Gastroesophageal sphincter (tissue), 4 donors: ENCODE data around the gene RAPGEF1. TPM values are rescaled to one million over a fixed set of nuclear protein-coding genes. Genes with fewer than 3 reads are reported as not detected.

ENCODE experiments used
- ATAC-seq: fragments of 150-250 bp; one replicate; pipeline ENCODE4 v1.9.1; 2016; ENCODE audit warnings: mild to moderate bottlenecking, moderate library complexity
- H3K27ac ChIP-seq, 4 donors: fragments of 200-600 bp; sonication (generic) in 3 of 4; 1 replicate in 3 of 4; 2 replicates in 1 of 4; pipeline ENCODE4 v1.5.1; 2016 to 2019
- H3K27me3 ChIP-seq: fragments of 200-600 bp; sonication (generic); one replicate; pipeline ENCODE4 v1.5.1; 2019
- H3K36me3 ChIP-seq, 2 donors: fragments of 200-600 bp; sonication (generic); one replicate each; pipeline ENCODE4 v1.5.1; 2019; ENCODE audit warnings: control low read depth in 1 of 2
- H3K4me1 ChIP-seq, 3 donors: fragments of 200-600 bp; sonication (generic); 1 replicate in 2 of 3; 2 replicates in 1 of 3; pipeline ENCODE4 v1.5.1; 2016 to 2019; ENCODE audit warnings: control low read depth in 2 of 3
- H3K4me3 ChIP-seq, 2 donors: fragments of 200-600 bp; sonication (generic); one replicate each; pipeline ENCODE4 v1.5.1; 2019; ENCODE audit warnings: mild to moderate bottlenecking in 1 of 2, moderate library complexity in 1 of 2
- H3K9me3 ChIP-seq, 3 donors: fragments of 200-600 bp; sonication (generic); one replicate each; pipeline ENCODE4 v1.5.1; 2017 to 2019; ENCODE audit warnings: control low read depth in 2 of 3
- EP300 ChIP-seq: sonication (generic); formaldehyde crosslinking; IDR thresholded peaks from one replicate; pipeline ENCODE4 v1.6.1; 2017; ENCODE audit warnings: antibody characterized with exemption, mild to moderate bottlenecking
- POLR2A ChIP-seq, 2 donors: fragments of 450-650 bp; IDR thresholded peaks; one replicate each; pipeline ENCODE4 v1.6.1; 2017; ENCODE audit warnings: antibody characterized with exemption in 2 of 2, mild to moderate bottlenecking in 2 of 2, moderate library complexity in 1 of 2
- POLR2AphosphoS5 ChIP-seq: sonication (generic); formaldehyde crosslinking; IDR thresholded peaks from one replicate; pipeline ENCODE4 v1.6.1; 2017; ENCODE audit warnings: antibody characterized with exemption
- WGBS, 2 donors: methylation state at CpG; one replicate each; pipeline ENCODE4 v1.1.5; 2018; ENCODE audit warnings: low coverage in 1 of 2; 5-methylcytosine and 5-hydroxymethylcytosine counted together
- total RNA-seq, 4 donors: library from RNA; depleted of rRNA; stranded (reverse); fragments of >200 nt; gene quantifications; one replicate each; pipeline ENCODE4 v1.1.0, GENCODE V29; 2016
- TF ChIP-seq, protein P1 (sequence below), 4 experiments: fragments of 200-600 bp in 2 of 4; fragments of 450-650 bp in 2 of 4; sonication (generic) in 1 of 4; IDR thresholded peaks; one replicate each; pipeline ENCODE4 v1.5.1; 2017 to 2019; ENCODE audit warnings: antibody characterized with exemption in 4 of 4, mild to moderate bottlenecking in 2 of 4, moderate library complexity in 2 of 4

Gene RAPGEF1
- total RNA-seq, 4 donors from 2014 or later = 47.5 to 162 (median 77.6) TPM

DNA sequence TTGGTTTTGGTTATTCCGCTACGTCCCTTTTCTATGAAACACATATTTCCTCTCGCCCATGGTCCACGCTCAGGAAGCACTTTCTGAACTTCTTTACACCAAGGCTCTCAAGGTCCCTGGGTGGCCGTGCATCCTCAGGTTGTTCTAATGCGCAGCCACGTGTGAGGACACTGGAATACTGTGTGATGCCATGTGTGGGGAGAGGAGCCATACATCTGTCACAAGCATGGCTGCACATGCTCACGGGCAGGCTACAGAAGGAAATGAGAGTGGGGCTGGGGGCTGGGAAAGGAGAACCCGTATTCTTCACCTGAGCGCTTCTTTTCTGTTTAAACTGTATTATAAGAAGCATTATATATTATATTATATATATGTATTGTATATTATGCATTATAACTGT is 157.8 kb downstream of the RAPGEF1 start:
- WGBS, 2 donors = 91 to 97% methylated on average over 8 to 10 of the region's 10 CpGs

GRCh38 chr9:131580358-131580757 is 159.5 kb downstream of the RAPGEF1 start:
- H3K4me3 ChIP-seq = no peak overlapping the region
- no peak overlapping the region for H3K27ac ChIP-seq
- H3K4me1 ChIP-seq = peaks cover 0 to 6% (median 0%) of the 10 kb centered on the region in 3 donors
- no CpG with 5 or more reads among the region's 9 CpGs for WGBS, 2 donors
- no peak for ATAC-seq
- no peaks in the 10 kb centered on the region for H3K9me3 ChIP-seq
- TF ChIP-seq, protein P1, sequence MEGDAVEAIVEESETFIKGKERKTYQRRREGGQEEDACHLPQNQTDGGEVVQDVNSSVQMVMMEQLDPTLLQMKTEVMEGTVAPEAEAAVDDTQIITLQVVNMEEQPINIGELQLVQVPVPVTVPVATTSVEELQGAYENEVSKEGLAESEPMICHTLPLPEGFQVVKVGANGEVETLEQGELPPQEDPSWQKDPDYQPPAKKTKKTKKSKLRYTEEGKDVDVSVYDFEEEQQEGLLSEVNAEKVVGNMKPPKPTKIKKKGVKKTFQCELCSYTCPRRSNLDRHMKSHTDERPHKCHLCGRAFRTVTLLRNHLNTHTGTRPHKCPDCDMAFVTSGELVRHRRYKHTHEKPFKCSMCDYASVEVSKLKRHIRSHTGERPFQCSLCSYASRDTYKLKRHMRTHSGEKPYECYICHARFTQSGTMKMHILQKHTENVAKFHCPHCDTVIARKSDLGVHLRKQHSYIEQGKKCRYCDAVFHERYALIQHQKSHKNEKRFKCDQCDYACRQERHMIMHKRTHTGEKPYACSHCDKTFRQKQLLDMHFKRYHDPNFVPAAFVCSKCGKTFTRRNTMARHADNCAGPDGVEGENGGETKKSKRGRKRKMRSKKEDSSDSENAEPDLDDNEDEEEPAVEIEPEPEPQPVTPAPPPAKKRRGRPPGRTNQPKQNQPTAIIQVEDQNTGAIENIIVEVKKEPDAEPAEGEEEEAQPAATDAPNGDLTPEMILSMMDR (IDR thresholded peaks at IDR 0.05) = no peak
- TF ChIP-seq EP300 (no peak), POLR2AphosphoS5 (no peak), POLR2A (IDR thresholded peaks at IDR 0.05) (no peak)
- H3K27me3 ChIP-seq = no peaks in the 10 kb centered on the region
- peaks cover 0 to 97% of the 10 kb centered on the region in 2 donors for H3K36me3 ChIP-seq

More for the DNA sequence above, 157.8 kb downstream of the RAPGEF1 start:
- H3K9me3 ChIP-seq = no peaks in the 10 kb centered on the region
- H3K36me3 ChIP-seq = peaks cover 0 to 90% of the 10 kb centered on the region in 2 donors
- TF ChIP-seq POLR2A (IDR thresholded peaks at IDR 0.05) (no peak), EP300 (no peak), POLR2AphosphoS5 (no peak)
- TF ChIP-seq, protein P1 (IDR thresholded peaks at IDR 0.05) = no peak
- no peak for ATAC-seq
- no peak overlapping the region for H3K27ac ChIP-seq
- no peak overlapping the region for H3K4me3 ChIP-seq
- H3K27me3 ChIP-seq = no peaks in the 10 kb centered on the region
- H3K4me1 ChIP-seq = peaks cover 0 to 6% (median 0%) of the 10 kb centered on the region in 3 donors

DNA sequence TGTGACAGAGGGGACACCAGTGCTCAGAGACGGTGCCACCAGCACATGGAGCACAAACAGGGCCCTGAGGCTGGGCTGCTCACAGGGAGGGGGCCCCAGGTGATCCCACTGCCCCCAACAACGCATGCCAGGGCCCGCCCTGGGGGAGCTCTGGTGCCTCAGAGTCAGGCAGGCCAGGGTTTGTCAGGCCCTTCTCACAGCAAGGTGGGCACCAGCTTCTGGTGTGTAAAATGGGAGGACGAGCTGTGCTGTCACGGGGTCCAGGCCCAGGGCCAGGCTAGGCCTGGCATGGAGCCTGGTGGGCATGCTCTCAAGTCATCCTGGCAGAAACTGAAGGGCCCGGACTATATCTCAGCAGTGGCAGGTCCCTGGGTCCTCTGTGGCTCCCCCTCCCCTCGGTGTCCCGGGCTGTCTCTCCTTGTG is 160.1 kb downstream of the RAPGEF1 start:
- H3K27me3 ChIP-seq = no peaks in the 10 kb centered on the region
- TF ChIP-seq POLR2A (IDR thresholded peaks at IDR 0.05) (no peak), EP300 (no peak), POLR2AphosphoS5 (no peak)
- TF ChIP-seq, protein P1 (IDR thresholded peaks at IDR 0.05) = no peak
- peaks cover 0 to 6% (median 0%) of the 10 kb centered on the region in 3 donors for H3K4me1 ChIP-seq
- H3K36me3 ChIP-seq = peaks cover 0 to 97% of the 10 kb centered on the region in 2 donors
- H3K9me3 ChIP-seq = no peaks in the 10 kb centered on the region
- WGBS, 2 donors = no CpG with 5 or more reads among the region's 8 CpGs
- no peak overlapping the region for H3K4me3 ChIP-seq
- H3K27ac ChIP-seq = no peak overlapping the region
- no peak for ATAC-seq

DNA sequence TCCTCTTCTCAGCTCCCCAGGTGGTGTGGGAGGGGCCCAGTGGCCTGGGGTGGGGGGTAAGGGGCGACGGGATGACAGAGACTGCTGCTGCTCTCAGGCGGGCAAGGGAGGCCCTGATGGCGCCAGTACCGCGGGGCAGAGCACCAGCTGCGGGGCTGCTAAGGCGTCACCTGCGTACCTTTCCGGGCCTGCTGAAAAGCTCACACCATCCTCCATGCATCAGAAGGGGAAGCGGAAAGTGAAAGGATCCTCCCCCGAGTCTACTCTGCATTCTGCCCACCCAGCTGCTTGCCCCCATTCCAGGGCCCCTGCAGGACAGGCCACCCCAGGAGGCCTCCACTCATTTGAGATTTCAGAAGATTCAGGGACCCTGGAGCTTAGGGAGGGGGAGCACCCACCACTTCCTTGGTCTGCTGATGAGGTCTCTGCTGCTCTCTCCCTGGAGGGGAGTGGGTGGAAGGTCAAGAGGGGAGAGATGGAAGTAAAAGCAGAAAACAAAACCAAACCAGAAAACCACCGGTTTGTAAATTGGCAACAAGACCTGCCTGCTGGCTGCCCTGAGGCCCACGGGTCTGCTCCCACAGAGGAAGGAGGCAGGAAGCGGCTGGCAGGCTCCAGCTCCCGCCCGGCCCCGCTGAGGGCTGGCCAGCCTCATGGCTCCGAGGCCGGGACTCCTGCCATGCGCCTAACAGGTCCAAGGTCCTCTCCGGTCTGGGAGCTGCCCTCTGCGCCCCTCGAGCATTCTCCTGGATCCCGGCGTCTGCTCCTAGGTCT is 161.0 kb downstream of the RAPGEF1 start:
- peaks cover 0 to 96% of the 10 kb centered on the region in 2 donors for H3K36me3 ChIP-seq
- H3K4me1 ChIP-seq = peaks cover 0 to 6% (median 0%) of the 10 kb centered on the region in 3 donors
- H3K27ac ChIP-seq = no peak overlapping the region
- H3K4me3 ChIP-seq = no peak overlapping the region
- no peaks in the 10 kb centered on the region for H3K27me3 ChIP-seq
- TF ChIP-seq POLR2AphosphoS5 (no peak), EP300 (no peak), POLR2A (IDR thresholded peaks at IDR 0.05) (no peak)
- TF ChIP-seq, protein P1 (IDR thresholded peaks at IDR 0.05) = no peak
- WGBS, 2 donors = 60 to 81% methylated on average over 4 to 13 of the region's 26 CpGs
- no peaks in the 10 kb centered on the region for H3K9me3 ChIP-seq
- ATAC-seq = no peak

DNA sequence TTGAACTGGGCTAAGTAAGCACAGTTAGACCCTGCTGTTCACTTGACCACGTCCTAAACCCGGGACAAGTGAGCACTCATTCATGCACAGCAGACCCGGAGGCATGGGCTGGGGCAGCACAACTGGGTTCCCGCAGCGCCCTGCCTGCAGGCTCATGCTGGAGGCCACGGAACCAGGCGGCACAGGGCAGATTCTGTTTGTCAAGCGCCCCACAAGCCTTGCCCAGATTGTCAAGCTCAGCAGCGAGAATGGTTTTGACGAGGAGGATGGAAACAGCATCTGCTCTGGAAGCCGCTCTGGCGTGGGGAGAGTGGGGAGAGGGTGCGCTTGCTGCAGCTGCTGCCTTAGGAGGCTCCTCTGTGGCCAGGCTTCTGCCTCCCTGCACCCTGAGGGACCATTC is 161.9 kb downstream of the RAPGEF1 start:
- H3K36me3 ChIP-seq = peaks cover 0 to 93% of the 10 kb centered on the region in 2 donors
- no peaks in the 10 kb centered on the region for H3K9me3 ChIP-seq
- ATAC-seq = no peak
- 44% methylated on average over 3 of the region's 13 CpGs; no CpG with 5 or more reads in 1 of the 2 donors for WGBS, 2 donors
- H3K4me3 ChIP-seq = no peak overlapping the region
- TF ChIP-seq POLR2A (IDR thresholded peaks at IDR 0.05) (no peak), POLR2AphosphoS5 (no peak), EP300 (no peak)
- TF ChIP-seq, protein P1 (IDR thresholded peaks at IDR 0.05) = no peak
- peaks cover 0 to 6% (median 0%) of the 10 kb centered on the region in 3 donors for H3K4me1 ChIP-seq
- no peaks in the 10 kb centered on the region for H3K27me3 ChIP-seq
- no peak overlapping the region for H3K27ac ChIP-seq
